KMS-11 (cell line): ENCODE measurements around the gene S100A2.
"Not testable (repeated sequence)": the region's sequence is repeated elsewhere in the genome, so short reads cannot be mapped to it uniquely, and the experiment has no call there.

ENCODE experiments used
- H2AFZ ChIP-seq: fragments of 200-600 bp; sonication (generic); 2 replicates; pipeline ENCODE4 v1.6.1; 2016; ENCODE audit warnings: antibody characterized with exemption, mixed run types, low read depth
- H3K27ac ChIP-seq: fragments of 200-600 bp; sonication (generic); 2 replicates; pipeline ENCODE4 v1.6.1; 2016; ENCODE audit warnings: mild to moderate bottlenecking, mixed run types
- H3K27me3 ChIP-seq: fragments of 200-600 bp; sonication (generic); 2 replicates; pipeline ENCODE4 v1.6.1; 2017; ENCODE audit warnings: mild to moderate bottlenecking, low read depth, mixed run types, moderate library complexity; ENCODE audit not compliant: insufficient read depth
- H3K36me3 ChIP-seq: fragments of 200-600 bp; sonication (generic); 2 replicates; pipeline ENCODE4 v1.6.1; 2017; ENCODE audit warnings: mild to moderate bottlenecking, mixed run types; ENCODE audit not compliant: insufficient read depth
- H3K4me1 ChIP-seq: fragments of 200-600 bp; sonication (generic); 2 replicates; pipeline ENCODE4 v1.6.1; 2016; ENCODE audit warnings: mild to moderate bottlenecking, low read depth, mixed run types; ENCODE audit not compliant: poor library complexity, severe bottlenecking
- H3K4me2 ChIP-seq: fragments of 200-600 bp; sonication (generic); 2 replicates; pipeline ENCODE4 v1.7.0; 2016; ENCODE audit warnings: mild to moderate bottlenecking, mixed run types
- H3K4me3 ChIP-seq: fragments of 200-600 bp; sonication (generic); IDR thresholded peaks from 2 replicates; pipeline ENCODE4 v1.6.1; 2017; ENCODE audit warnings: low read depth, low read length, mixed read lengths; ENCODE audit not compliant: insufficient read depth
- H3K79me2 ChIP-seq: fragments of 200-600 bp; sonication (generic); 2 replicates; pipeline ENCODE4 v1.6.1; 2016; ENCODE audit warnings: low read depth, mixed run types; ENCODE audit not compliant: insufficient read depth
- H3K9ac ChIP-seq: fragments of 200-600 bp; sonication (generic); 2 replicates; pipeline ENCODE4 v1.6.1; 2016; ENCODE audit warnings: mild to moderate bottlenecking, mixed run types
- H4K20me1 ChIP-seq: fragments of 200-600 bp; sonication (generic); 2 replicates; pipeline ENCODE4 v1.6.1; 2016; ENCODE audit warnings: mild to moderate bottlenecking, mixed run types; ENCODE audit not compliant: insufficient read depth
- CTCF ChIP-seq: fragments of 200-600 bp; sonication (generic); conservative IDR thresholded peaks from 2 replicates; pipeline ENCODE4 v1.6.1; 2017; ENCODE audit warnings: low read depth, mild to moderate bottlenecking, antibody characterized with exemption, low read length, moderate library complexity, mixed read lengths

S100A2 gene

DNA sequence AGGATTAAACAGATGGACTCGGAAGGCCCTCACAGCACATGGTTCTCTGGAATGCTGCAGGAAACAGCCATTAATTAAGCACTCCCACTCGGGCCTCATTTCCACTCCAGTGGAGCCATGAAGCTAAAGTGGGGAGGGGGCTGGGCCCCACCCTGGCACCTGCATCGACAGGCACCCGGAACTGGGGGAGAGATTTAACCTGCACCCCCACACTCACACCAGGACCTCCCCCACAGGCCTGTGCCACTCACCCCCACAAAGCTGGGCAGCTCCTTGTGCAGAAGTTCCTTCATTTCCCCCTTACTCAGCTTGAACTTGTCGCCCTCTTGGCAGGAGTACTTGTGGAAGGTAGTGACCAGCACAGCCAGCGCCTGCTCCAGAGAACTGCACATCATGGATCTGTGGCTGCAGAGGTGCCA, 2.2 kb downstream of the S100A2 start:
- H3K4me2 ChIP-seq = no peak overlapping the region
- H3K4me3 ChIP-seq = no peak overlapping the region

DNA sequence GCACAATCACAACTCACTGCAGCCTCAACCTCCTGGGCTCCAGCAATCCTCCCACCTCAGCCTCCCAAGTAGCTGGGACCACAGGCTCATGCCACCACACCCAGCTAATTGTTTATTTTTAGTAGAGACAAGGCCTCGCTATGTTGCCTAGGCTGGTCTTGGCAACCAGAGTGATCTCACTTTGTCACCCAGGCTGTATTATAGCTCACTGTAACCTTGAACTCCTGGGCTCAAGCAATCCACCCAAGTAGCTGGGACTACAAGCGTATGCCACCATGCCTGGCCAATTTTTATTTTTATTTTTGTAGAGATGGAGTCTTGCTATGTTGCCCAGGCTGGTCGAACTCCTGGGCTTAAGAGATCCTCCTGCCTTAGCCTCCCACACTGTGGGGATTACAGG, 3.6 kb downstream of the S100A2 start:
- not testable (repeated sequence) for H3K27me3 ChIP-seq, H3K4me1 ChIP-seq, H3K79me2 ChIP-seq, H3K4me3 ChIP-seq, H3K9ac ChIP-seq, H3K27ac ChIP-seq, H2AFZ ChIP-seq, H4K20me1 ChIP-seq, H3K36me3 ChIP-seq, H3K4me2 ChIP-seq

More for the DNA sequence above, 2.2 kb downstream of the S100A2 start:
- no peak overlapping the region for H3K27ac ChIP-seq
- H4K20me1 ChIP-seq = no peaks in the 10 kb centered on the region
- no peaks in the 10 kb centered on the region for H3K36me3 ChIP-seq
- H3K27me3 ChIP-seq = no peaks in the 10 kb centered on the region
- TF ChIP-seq CTCF = no peak
- no peak overlapping the region for H3K9ac ChIP-seq
- H3K79me2 ChIP-seq = no peaks in the 10 kb centered on the region
- peaks cover 15% of the 10 kb centered on the region for H3K4me1 ChIP-seq
- H2AFZ ChIP-seq = no peak overlapping the region

GRCh38 chr1:153561466-153561985, 4.1 kb downstream of the S100A2 start:
- Histone ChIP-seq H3K36me3 (no peaks in the 10 kb centered on the region), H2AFZ (no peak overlapping the region), H4K20me1 (no peaks in the 10 kb centered on the region), H3K4me1 (peaks cover 3% of the 10 kb centered on the region), H3K4me2 (no peak overlapping the region), H3K27me3 (no peaks in the 10 kb centered on the region), H3K4me3 (no peak overlapping the region), H3K27ac (no peak overlapping the region), H3K9ac (no peak overlapping the region), H3K79me2 (no peaks in the 10 kb centered on the region)
- TF ChIP-seq CTCF = no peak

DNA sequence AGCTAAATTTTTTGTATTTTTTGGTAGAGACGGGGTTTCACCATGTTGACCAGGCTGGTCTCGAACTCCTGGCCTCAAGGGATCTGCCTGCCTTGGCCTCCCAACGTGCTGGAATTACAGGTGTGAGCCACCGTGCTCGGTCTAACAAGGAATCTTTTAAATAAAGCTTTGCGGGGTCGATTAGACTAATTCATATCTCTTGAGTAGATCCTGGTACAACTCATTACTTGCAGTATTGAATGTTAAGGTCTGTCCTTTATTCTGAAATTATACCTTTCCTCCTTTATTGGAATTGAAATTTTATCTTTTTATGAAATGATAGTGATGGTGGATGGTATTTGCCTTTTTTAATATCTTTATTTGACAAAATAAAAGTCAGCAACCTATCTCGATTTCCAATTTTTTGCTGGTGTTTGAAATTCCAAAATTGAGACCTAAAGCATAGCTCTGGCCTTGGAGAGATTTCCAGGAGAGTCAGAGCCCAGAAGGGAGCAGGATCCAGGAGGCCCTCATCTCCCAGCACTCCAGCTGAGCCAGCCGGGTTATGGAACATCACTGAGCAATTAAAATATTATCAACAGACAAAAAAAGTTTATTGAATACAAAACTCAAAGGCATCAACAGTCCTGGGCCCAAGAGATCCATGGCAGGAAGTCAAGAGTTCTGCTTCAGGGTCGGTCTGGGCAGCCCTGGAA, 4.7 kb downstream of the S100A2 start:
- H3K4me3 ChIP-seq = no peak overlapping the region
- no peaks in the 10 kb centered on the region for H4K20me1 ChIP-seq
- no peak for TF ChIP-seq CTCF
- H3K27me3 ChIP-seq = no peaks in the 10 kb centered on the region
- H3K4me1 ChIP-seq = no peaks in the 10 kb centered on the region
- H3K27ac ChIP-seq = no peak overlapping the region
- H3K36me3 ChIP-seq = no peaks in the 10 kb centered on the region
- no peaks in the 10 kb centered on the region for H3K79me2 ChIP-seq
- no peak overlapping the region for H3K9ac ChIP-seq
- no peak overlapping the region for H2AFZ ChIP-seq
- no peak overlapping the region for H3K4me2 ChIP-seq

DNA sequence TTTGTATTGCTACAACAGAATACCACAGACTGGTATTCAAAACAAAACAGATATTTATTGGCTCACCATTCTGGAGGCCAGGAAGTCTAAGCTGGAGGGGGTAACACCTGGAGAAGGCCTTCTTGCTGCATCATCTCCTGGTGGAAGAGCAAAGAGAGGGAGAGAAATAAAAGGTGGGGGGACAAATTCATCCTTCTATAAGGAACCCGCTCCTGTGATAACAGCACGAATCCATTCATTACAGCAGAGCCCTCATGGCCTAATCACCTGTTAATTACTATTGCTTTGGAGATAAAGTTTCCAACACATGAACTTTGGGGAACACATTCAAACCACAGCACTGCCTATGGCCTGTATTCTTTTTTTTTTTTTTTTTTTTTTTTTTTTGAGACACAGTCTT, 5.4 kb downstream of the S100A2 start:
- Histone ChIP-seq H4K20me1 (no peaks in the 10 kb centered on the region), H3K27me3 (no peaks in the 10 kb centered on the region), H3K9ac (no peak overlapping the region), H2AFZ (no peak overlapping the region), H3K36me3 (no peaks in the 10 kb centered on the region), H3K4me2 (no peak overlapping the region), H3K27ac (no peak overlapping the region), H3K4me3 (no peak overlapping the region), H3K4me1 (no peaks in the 10 kb centered on the region), H3K79me2 (no peaks in the 10 kb centered on the region)
- no peak for TF ChIP-seq CTCF
